GM18951 (cell line): ENCODE results near the gene KAT7.

ENCODE experiments used
- POLR2A ChIP-seq: IDR thresholded peaks from 4 replicates; pipeline ENCODE4 v1.6.1; 2011; ENCODE audit warnings: mild to moderate bottlenecking; ENCODE audit not compliant: insufficient read length, insufficient read depth; ENCODE audit errors: extremely low read depth
- in situ Hi-C: fragments of 300-500 bp; cut with MboI; formaldehyde crosslinking; loops from one replicate; pipeline ENCODE4 v1.12.0; 2022; ENCODE audit warnings: low sequenced_read_pairs, mixed read lengths, inconsistent platforms; ENCODE audit not compliant: unreplicated experiment

Gene KAT7

DNA sequence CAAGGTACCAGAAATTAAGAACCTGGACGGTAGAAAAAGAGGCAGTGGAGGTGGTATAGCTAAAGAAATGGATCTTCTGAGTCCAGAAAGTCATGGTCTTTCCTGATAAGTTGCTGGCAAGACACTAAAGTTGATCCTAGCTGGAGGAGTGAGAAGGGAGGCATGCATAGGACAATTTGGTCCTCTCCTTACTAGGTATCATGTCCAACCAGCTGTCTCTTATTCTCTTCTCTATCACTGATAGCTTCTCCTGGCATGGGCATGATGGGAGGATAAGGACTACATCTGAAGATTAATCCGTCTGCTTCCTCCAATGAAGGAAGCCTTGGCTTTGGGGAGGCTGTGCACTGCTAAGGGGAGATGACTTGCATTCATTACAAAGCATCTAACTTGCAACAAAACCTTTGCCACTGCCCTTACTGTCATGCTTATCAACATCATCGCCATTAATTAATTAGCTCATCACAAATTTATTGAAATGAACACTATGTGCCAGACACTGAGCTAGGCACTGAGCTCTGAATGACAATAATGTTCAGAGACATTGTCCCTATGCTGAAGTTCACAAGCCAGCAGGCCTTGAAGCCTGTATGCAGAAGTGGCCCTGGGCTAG is 21.5 kb upstream of the KAT7 start:
- TF ChIP-seq POLR2A, result no peak
- in situ Hi-C loops, result no loop called here

DNA sequence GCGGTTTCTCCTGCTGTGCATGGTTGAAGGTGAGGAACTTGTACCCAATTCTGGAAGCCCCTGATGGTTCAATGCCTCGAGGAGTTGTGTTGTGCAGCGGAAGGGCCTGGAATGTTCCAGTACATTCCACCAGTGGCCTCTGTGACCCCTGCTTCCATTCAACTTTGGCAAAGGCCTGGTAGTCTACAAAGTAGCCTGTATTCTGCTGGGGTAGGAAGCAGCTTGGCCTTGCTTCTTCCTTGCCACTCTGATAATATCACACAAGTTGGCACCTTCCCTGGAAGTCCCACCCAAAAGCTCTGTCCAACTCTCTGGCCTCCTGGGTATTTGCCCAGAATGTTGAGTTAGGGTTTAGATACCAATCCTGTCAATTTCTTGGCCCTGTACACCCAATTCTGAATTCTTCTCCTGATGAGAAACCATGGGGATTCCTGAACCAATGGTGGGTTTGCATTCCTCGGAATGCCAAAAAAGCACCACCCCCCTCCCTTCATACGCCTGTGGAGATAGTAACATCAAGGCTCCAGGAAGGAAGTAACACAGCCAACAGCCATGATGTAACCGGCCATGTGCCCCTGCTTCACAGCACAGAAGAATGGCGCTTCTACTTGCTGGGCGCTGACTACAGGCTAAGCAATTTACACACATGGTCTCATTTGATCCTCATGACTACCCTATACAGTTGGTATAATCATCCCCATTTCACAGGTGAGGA is 12.8 kb upstream of the KAT7 start:
- in situ Hi-C loops, result no loop called here
- TF ChIP-seq POLR2A, result no peak

DNA sequence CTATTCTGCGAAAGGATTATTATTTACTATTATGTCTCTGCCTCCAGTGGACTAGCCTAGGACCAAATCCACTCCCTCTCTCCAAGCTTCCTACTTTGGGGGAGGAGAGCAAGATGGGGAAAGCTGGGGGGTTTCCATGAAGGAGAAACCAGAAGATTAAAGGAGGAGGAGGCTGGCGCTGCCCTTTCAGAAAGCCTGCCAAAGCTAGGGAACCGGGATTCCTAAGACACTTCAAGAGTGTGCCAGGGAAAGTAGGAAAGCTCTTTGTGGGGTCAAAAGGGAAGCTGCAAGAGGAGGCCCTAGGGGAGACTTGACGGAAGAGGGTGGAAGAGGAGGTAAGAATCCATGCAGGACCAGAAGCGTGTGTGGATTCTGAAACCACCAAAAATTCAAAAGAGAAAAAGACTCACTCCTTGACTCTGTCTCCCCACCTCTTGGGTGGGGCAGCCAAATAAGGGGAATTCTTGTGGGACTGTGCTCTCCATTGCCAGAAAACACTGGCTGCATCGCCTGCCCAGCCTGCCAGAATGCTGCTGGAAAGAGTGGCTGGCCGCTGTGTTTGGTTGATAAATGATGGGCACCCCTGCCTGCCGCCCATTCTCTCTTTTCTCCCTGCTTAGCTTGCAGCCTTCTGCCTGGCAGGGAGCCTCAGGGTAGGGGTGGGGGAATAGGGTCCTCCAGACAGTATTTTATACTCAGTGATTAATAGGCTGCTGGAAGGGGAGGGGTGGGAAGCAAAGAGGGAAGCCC is 11.8 kb upstream of the KAT7 start:
- TF ChIP-seq POLR2A, result no peak
- in situ Hi-C loops, result no loop called here

DNA sequence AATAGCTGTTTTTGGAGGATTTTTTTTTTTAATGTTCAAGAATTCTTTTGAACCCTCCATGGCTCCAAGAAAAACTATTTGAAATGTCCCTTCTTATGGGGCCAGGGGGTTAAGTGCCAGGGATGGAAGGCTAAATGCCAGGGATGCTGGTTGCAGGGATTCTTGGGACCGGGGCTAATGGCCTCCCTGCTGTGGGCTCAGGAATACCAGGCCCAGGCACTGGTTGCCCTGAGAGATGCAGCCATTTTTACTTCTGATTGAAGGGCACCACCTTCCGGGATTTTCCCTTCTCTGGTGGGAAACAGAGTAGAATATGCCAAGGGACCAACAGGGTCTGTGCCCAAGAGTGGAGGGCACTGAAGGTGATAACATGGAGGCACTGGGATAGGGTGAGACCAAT is 10.9 kb upstream of the KAT7 start:
- TF ChIP-seq POLR2A, result no peak
- in situ Hi-C loops, result no loop called here

DNA sequence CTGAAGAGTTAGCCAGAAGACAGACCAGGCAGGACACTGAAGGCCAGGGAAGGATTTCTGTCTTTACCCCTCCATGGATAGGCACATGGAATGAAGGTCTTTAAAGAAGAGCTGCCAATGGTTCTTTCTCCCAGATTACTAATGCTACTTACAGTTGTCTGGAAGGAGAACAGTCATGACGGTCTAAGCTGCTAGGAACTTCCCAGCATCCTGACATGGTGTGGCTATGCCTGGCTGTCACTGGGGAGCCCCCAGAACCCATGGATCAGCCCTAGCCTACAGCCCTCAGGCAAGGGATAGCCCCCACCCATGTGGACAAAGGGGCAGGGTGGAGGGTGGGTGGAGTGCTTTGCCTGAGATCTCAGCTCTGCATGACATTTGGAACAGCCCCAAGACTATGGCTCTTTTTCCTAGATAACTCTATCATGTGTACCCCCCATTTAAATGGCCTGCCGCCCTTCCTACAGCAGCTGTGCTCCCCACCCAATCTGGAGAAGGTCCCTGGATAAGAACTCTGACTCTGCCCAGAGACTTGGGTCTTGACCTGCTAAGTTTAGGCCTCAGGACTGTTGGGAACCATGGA is 9.2 kb upstream of the KAT7 start:
- in situ Hi-C loops, result no loop called here
- TF ChIP-seq POLR2A, result no peak

DNA sequence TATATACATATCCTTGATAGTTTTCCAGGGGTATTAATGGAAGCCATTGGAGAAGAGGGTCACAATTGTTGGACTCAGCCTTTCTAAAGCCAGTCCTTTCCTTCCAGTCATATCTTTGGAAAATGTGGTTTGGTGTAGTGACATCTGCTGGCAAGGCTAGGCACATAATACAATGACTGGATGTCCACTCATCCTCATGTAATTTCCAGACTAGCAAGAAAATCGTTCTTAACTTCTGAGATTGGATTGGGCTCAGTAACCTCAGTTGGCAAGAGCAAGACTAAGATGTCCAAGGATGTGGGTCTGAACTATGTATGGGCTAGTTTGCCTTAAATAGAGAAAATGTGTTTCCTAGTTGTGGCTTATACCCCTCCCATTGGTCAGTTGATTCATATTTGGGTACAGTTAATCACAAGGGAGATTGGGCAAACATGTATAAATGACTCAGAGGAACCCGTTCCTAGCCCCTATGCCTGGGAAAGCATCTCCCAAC is 8.7 kb upstream of the KAT7 start:
- in situ Hi-C loops, result loop anchor here (10.0 kb wide), 1 partner anchor 65 kb away; no protein-coding TSS in a partner anchor
- no peak for TF ChIP-seq POLR2A

DNA sequence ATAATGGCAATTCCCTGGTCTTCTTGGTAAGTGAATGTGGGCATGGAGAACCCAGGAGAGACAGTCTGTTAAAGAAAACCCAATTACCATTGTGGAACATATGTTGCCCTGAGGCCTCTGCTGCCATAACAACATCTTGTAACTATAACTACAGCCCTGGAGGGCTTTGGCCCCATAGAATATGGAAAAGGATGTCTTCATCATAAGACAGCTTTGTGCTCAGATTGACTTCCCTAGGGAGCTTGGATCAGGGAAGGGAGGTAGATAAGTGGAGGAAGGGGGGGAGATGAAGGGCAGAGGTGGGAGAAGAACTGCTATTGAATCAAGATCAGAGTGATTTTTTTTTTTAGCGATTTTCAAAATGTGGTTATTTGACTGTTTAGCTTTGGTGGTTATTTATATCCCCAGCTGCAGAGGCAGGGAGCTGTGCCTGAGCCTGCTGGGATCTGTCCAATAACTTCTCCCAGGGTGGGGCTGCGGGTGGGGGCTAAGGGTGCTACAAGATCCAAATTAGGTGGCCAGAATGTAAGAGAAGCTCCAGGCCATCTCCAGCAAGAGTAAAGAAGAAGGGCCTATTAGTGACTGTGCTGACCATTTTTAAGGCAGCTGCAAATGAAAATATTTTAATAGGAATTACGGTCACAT is 5.3 kb upstream of the KAT7 start:
- TF ChIP-seq POLR2A, result no peak
- in situ Hi-C loops, result loop anchor here (10.0 kb wide), 1 partner anchor 68 kb away; no protein-coding TSS in a partner anchor

DNA sequence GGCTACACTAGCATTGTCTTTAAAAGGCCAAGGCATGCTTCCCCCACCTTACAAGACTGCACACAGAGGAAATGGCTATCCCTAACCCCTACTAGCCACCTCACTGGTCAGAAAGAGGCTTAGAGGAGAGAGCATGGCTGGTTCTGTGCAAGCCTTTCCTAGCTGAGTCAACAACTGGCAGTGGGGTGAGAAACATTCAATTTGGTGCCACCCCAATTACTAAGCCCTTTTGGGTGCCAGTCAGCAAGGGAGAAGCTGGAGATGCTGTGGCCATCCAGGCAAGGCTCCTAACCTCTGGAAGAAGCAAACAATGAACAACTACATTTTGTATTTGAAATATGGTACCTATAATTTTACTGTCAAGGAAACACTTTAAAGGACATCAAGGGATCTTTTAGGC is 4.7 kb upstream of the KAT7 start:
- in situ Hi-C loops, result loop anchor here (10.0 kb wide), 1 partner anchor 69 kb away; no protein-coding TSS in a partner anchor
- TF ChIP-seq POLR2A, result no peak

DNA sequence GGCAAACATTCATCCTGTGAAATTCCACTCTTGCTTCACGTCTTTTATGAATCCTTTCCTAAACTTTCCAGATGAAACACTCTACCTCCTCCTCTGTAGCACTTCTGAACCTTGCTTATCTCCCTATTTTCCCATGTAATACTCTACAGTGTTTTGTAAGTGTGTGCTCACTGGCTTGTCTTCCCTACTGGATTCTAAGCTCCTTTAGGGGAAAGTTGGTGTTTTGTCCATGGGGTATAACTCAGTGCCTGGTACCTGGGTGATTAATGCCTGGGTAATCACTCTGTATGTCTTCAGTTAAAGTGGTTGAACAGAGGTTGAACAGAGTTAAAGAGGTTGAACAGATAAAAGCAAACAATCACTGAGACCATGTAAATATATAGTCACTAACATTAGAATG is 3.8 kb upstream of the KAT7 start:
- in situ Hi-C loops, result loop anchor here (10.0 kb wide), 1 partner anchor 70 kb away; no protein-coding TSS in a partner anchor
- no peak for TF ChIP-seq POLR2A

DNA sequence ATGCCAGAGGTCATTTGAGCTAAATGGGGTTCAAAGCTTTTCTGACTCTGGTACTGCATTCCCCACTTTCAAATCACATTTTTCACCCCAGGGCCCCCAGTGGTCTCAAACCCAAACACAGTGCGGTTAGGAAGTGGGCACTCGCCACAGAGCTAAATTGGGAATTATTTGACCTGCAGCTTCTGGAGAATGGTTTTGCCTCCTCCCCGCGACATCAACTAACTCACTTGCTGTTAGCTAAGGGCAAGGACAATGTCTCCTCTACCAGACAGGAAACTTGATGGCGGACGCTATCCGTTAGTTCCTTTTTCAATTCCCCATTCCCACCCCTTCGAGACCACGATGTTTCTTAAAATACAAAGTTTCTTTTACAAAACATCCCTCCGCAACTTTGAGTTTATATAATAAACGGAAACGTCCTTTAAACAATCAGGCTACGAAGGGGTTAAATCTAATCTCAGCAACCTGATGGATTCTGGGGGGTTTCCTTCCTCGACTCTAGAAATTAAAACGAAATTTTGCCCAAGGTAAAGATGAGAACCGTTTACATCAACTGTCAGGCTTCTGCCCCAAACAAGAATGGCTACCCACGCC is 500 bp upstream of the KAT7 start:
- in situ Hi-C loops, result loop anchor here (10.0 kb wide), 1 partner anchor 73 kb away; no protein-coding TSS in a partner anchor

DNA sequence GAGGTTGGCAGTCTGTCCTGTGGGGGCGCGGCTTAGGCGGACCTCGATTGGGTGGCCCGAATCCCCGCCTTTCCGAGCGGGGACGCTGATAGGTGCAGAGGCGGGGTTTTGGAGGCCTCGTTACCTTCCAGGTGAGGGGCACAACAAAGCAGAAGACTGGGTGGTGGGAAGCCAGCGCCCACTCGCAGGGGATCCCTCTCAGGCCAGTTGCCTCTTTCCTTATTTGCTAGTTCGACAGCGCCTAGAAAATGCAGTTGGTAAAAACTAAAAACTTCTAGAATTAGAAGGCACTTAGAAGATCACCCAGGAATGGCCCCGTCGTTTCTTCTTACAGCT is 730 bp downstream of the KAT7 start:
- TF ChIP-seq POLR2A, result no peak
- in situ Hi-C loops, result loop anchor here (10.0 kb wide), 1 partner anchor 74 kb away; no protein-coding TSS in a partner anchor

More for the DNA sequence above, 500 bp upstream of the KAT7 start:
- TF ChIP-seq POLR2A, result no peak

DNA sequence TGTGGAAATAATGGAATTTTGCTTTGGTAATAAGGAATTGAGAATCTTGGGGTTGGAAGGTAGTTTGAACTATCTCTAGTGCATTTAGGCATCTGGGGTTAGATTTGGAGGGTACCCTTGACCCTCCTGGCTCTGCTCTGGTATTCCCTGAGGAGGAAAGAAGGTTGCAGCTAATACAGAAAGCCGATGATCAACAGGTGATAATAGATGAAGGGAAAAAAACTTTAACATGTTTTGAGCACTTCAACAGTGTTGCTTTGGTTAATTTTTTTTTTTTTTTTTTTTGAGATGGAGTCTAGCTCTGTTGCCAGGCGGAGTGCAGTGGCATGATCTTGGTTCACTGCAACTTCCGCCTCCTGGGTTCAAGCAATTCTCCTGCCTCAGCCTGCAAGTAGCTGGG is 4.8 kb downstream of the KAT7 start:
- in situ Hi-C loops, result no loop called here

DNA sequence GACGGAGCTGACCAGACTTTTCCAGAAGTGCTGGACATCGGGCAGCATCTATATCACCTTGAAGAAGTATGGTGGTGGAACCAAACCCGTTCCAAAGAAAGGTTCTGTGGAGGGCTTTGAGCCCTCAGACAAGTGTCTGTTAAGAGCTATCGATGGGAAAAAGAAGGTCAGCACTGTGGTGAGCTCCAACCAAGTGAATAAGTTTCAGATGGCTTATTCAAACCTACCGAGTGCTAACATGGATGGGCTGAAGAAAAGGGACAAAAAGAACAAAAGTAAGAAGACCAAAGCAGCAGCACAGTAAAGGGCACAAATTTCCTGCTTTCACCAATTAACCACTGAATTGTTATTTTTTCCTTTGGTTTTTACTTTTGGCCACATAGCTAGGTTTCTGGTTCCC is 6.9 kb downstream of the KAT7 start:
- TF ChIP-seq POLR2A, result no peak
- in situ Hi-C loops, result no loop called here

More for the DNA sequence above, 4.8 kb downstream of the KAT7 start:
- no peak for TF ChIP-seq POLR2A

DNA sequence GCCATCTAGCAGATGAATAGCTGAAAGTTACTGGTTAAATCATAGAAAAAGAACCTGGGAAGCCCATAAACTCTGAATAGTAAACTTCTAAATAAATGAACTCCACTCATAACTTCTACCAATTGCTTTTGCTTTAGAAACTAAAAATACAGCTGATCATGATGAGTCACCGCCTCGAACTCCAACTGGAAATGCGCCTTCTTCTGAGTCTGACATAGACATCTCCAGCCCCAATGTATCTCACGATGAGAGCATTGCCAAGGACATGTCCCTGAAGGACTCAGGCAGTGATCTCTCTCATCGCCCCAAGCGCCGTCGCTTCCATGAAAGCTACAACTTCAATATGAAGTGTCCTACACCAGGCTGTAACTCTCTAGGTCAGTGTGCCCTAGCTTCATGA is 9.7 kb downstream of the KAT7 start:
- in situ Hi-C loops, result no loop called here
- no peak for TF ChIP-seq POLR2A
